ENCODE measurements around the gene TMSB4X.
A peak's percentile ranks its signal among the peaks of the same experiment; 100 is the strongest.
"Not testable (repeated sequence)": the region's sequence is repeated elsewhere in the genome, so short reads cannot be mapped to it uniquely, and the experiment has no call there.

Gene TMSB4X

GRCh38 chrX:12997906-12998687 is 23.2 kb downstream of the TMSB4X start:
- no peak for DNase-seq

GRCh38 chrX:12999422-12999821 is 24.5 kb downstream of the TMSB4X start:
- DNase-seq, result no peak

- no peak for DNase-seq
These were observed 25.4 kb downstream of the TMSB4X start for GRCh38 chrX:13000301-13000811.

GRCh38 chrX:13001097-13001496 is 26.2 kb downstream of the TMSB4X start:
- no peak for DNase-seq

- DNase-seq, result no peak
These were observed 27.2 kb downstream of the TMSB4X start for GRCh38 chrX:13001961-13002671.

- no peak for DNase-seq
These were observed 31.0 kb downstream of the TMSB4X start for GRCh38 chrX:13005661-13006473.

GRCh38 chrX:13007519-13008188 is 32.7 kb downstream of the TMSB4X start:
- no peak for DNase-seq

- no peak for DNase-seq
These were observed 33.3 kb downstream of the TMSB4X start for GRCh38 chrX:13008189-13008533.

GRCh38 chrX:13008851-13009250 is 33.9 kb downstream of the TMSB4X start:
- DNase-seq, result no peak

- DNase-seq, result no peak
These were observed 34.4 kb downstream of the TMSB4X start for GRCh38 chrX:13009273-13009672.

- DNase-seq, result no peak
These were observed 34.9 kb downstream of the TMSB4X start for GRCh38 chrX:13009844-13010243.

GRCh38 chrX:13010546-13010945 is 35.6 kb downstream of the TMSB4X start:
- DNase-seq, result no peak

- DNase-seq, result peak; percentile 17
These were observed 38.6 kb downstream of the TMSB4X start for GRCh38 chrX:13013363-13014110.

- no peak for DNase-seq
These were observed 39.5 kb downstream of the TMSB4X start for GRCh38 chrX:13014111-13015096.

- no peak for DNase-seq
These were observed 40.8 kb downstream of the TMSB4X start for GRCh38 chrX:13015536-13016236.

GRCh38 chrX:13016731-13017130 is 41.8 kb downstream of the TMSB4X start:
- not testable (repeated sequence) for DNase-seq

GRCh38 chrX:13022926-13023325 is 48.0 kb downstream of the TMSB4X start:
- no peak for DNase-seq

GRCh38 chrX:13023567-13023966 is 48.7 kb downstream of the TMSB4X start:
- DNase-seq, result no peak

GRCh38 chrX:13023979-13024378 is 49.1 kb downstream of the TMSB4X start:
- no peak for DNase-seq

GRCh38 chrX:13024986-13025385 is 50.1 kb downstream of the TMSB4X start:
- no peak for DNase-seq

All from NCI-H2029 (cell line).